NCI-H460 (cell line): ENCODE data around the gene TMEM255B. TPM values are rescaled to one million over a fixed set of nuclear protein-coding genes. Genes with fewer than 3 reads are reported as not detected.

ENCODE experiments used
- DNase-seq: peaks from one replicate; pipeline ENCODE4 v3.0.0-alpha.2; 2016; ENCODE audit warnings: low read depth; ENCODE audit errors: extremely low read depth
- total RNA-seq: library from RNA; depleted of rRNA; stranded (reverse); fragments of >200 nt; shearing (Covaris generic); gene quantifications from 2 replicates; pipeline ENCODE4 v1.2.3, GENCODE V29; 2014; rRNA removed

The TMEM255B gene
- total RNA-seq, 1 experiment from 2014 or later: 0.02 TPM

DNA sequence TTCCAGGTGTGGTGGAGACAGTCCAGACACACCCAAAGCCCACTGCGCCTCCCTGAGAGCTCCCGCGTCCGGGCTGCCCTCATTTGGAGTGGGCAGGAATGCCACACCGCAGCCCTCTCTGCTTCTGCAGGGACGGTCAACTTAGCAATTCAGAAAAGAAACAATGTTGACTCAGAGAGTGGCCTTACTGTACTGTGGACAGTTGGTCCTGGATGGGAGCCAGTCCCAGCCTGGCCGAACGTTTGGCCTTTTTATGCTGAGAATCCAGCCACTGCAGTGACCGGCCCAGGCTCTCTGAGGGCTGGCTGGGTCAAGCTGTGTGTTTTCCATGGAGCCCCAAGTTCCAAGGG is 97.7 kb downstream of the TMEM255B start:
- no peak for DNase-seq

DNA sequence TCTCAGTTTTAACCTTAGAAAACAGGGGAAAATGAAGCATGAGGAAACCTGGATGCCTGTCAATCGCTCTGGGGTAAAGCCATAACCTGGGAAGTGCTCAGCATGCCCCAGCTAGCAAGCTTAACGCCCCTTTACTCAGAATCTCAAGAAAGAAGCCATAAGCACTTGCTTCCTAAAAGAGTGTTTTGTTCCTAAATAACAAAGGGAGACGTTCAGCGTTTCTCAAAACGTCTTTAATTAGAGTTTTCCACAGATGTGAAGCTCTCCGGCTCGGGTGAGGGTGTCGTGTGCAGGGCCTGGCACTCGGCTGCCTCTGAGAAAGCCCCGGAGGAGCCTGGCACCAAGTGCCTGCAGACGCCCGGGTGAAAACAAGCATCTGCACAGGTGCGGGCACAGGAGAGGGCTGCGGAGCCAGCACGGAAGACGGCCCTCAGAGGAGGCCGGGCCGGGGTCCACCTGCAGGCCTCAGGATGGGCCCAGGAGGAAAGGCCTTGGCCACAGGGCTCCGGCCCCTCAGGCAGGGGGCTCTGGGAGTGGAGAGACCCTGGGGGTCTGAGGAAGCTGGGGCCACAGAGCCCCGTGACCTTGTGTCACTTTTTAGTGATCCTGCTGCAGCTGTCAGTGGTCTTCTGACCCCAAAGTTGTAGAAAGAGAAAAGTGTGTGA is 98.6 kb downstream of the TMEM255B start:
- DNase-seq: no peak

DNA sequence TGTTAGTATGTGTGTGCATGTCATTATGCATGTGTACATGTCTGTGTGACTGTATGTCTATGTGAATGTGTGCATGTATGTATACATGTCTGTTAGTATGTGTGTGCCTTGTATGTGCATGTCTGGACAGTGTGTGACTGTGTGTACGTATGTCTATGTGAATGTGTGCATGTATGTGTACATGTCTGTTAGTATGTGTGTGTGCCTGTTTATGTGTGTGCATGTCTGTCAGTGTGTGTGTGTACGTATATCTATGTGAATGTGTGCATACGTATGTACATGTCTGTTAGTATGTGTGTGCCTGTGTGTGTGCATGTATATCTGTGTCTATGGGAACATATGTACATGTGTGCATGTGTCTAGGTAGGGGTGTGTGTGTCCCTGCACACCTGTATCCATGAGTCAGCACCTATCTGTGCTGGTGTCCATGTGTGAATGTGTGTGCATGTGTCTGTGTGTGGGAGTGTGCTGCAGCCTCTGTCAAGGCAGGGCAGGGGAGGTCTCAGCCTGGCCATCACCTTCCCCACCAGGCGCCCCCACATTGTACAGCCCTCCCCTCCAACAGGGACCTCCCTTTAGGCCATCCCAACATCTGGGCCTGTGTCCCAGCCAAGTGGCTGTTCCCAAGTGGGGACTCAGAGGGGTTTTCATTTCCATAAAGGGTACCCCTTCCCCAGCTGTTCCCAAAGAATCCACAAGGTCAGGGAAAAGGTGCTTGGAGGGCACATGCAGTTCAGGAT is 100.5 kb downstream of the TMEM255B start:
- no peak for DNase-seq

DNA sequence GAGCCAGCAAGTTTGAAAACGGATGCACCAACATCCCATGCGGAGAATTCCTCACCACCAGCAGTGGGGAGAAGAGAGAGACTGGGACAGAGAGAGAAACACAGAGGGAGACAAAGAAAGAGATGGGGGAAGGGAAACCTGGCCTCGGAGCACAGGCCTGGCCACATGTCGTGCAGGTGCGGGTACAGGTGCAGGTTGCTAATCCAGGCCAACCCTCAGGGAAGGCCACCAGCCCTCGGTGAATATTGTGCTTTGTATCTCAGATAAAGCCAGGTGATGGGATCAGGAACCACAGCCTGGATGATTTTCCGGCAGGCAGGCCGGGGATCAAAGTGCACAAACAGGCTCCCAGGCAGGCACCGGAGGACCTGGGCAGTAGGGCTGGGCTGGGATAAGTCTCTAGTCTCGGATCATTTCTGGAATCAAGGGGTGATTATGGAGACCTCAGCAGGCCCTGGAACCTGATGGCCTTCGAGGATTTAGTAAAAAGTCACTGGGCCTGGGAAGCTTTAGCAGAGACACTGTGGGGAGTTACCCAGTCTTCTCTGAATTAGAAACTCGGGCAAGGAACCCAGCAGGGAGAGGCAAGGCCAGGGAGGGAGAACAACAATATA is 101.1 kb downstream of the TMEM255B start:
- no peak for DNase-seq

DNA sequence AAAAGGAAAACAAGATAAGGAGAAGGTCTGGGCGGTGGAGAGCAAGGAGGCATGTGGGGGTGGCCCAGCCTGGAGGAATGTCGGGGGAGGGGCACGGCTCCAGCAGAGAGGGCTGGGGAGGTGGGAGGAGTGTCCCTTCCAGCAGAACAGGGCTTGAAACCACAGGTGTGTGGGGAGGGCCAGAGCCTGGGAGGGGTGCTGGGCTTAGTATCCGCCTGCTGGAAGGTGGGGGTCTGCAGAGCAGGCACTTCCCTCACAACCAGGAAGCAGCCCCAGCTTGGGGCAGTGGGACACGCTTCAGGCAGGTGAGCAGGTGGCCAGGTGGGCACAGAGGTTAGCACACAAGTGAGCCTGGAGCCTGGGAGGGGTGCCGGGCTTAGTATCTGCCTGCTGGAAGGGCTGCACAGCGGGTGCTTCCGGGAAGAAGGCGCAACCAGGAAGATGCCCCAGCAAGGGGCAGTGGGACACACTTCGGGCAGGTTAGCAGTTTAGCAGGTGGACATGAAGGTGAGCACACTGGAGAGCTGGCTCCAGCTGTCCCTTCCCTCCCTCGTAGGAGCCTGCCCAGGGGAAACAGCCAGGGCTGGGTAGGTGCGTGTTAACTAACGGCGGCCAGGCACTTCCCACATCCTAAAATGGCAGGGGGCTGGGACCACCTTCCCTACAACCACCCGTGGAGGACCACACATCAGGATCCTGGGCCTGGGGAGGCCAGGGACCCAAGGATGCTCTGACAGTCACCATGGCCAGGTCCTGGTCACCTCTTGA is 101.8 kb downstream of the TMEM255B start:
- DNase-seq: no peak

DNA sequence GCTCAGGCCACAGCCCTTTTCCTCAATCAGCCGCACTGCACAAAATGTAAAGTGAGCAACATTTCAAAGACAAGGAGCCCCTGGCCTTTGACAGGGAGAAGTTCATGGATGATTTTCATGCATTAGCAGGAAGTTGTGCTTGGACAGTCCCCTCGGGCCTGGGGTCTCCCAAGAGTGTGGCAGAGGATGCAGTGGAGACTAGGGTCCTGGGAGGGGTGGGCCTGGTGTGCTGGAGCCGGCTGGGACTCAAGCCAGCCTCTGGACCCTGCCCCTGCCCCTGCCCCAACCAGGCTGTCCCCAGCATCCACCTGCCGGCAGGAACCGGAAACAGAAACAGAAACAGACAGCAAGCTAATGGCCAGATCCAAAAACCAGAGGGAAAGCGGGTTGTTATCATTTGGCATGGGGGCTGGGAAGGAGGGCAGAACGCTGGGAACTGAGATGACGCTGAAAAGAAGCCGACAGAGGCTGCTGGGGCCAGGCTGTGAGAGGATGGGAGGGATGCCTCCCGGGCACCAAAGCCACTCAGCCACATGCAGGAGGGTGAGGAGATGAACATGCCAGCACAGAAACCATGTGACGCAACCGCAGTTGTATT is 102.5 kb downstream of the TMEM255B start:
- no peak for DNase-seq

DNA sequence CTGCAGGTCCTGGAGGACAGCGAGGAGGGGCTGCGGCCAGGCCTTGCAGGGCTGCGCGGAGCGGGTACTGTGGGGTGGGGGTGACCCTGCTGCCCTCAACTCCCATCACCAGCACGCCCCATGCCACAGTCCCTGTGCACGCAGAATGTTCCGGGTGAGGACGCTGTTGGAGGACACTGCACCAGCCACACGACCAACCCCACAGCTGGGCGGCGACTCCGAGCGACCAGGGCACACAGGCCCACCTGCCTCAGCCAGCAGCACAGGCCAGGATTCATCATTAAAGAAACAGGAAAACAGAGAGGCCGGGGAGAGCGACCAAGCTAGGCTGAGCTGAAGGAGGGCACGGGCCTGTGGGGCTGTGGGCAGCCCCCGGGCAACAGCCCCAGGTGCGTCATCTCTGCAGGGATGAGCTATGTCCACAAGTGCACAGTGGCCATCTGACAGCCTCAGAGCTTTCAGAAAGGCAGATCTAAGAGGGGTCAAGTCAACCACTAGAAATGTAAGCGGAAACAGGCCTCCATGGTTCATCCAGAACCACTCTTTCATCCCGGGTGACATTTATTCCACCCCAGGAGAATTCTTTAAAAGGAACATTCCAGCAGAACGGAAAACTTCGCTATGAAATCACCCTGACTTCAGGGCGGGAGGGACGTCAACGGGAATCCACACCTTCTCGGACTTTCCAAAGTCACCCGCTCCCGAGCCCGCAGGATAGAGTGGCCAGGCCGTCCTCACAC is 103.3 kb downstream of the TMEM255B start:
- DNase-seq: no peak

DNA sequence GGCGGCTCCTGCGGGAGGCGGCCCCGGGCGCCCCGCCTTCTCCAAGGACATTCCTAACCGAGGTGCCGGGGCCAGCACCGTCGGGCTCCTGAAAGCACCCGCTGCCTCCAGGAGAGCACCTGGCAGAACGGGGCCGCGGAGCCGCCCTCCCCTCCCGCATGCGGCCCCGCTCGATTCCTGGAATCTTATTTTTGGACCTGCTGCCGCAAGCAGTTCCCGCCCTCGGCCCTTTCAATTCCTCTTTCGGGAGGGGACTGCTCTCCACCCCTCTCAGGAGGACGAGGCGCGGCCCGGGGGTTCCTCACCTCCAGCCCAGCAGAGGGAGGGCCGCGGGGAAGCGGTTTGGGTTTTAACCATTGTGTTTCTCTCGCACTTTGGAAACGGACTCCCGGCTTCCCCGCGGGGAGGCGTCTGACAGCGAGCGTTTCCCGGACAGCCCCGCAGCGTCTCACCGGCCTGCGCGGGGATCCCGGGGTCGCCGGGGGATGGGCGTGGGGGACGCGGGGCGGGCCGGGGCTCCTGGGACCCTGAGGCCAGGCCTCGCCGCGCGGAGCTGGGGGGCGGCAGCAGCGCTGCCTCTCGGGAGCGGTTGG is 104.0 kb downstream of the TMEM255B start:
- no peak for DNase-seq

DNA sequence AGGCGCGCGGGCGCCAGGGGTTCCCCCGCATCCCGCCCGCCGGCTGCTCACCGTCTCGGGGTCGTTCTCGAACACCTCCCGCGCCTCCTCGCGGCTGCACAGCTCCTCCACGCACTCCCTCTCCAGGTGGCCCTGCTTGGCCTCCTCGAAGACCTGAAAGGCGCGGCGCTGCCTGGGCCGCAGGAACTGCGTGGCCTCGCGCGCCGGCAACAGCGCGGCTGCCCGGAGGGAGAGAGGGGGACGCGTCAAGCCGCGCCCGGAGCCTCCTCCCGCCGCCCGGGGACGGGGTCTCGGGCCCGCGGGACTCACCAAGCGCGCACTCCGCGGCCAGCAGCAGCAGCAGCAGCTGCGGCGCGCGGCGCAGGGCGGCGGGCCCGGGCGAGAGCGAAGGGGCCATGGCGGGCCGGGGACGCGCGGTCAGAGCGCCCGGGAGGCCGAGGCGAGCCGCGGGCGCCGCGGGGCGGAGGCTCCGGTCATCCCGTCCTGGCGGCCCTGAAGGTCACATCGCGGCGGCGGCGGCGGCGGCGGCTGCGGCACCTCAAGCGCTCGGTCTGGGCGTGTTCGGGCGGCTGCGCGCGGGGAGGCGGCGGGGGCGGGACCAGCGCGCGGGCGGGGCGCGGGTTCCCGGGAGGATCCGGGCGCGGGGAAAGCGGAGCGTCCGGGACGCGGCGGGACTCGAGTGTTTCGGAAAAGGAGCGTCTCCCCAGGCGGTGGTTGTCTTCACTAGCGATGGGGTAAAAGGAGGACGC is 104.7 kb downstream of the TMEM255B start, which contains the start of gene GAS6:
Gene GAS6, minus strand, starts transcription at position 553 of the 749 bp plus-strand sequence. Its CDS starts 156 bp downstream, at position 397.
- DNase-seq: peak; percentile 18

DNA sequence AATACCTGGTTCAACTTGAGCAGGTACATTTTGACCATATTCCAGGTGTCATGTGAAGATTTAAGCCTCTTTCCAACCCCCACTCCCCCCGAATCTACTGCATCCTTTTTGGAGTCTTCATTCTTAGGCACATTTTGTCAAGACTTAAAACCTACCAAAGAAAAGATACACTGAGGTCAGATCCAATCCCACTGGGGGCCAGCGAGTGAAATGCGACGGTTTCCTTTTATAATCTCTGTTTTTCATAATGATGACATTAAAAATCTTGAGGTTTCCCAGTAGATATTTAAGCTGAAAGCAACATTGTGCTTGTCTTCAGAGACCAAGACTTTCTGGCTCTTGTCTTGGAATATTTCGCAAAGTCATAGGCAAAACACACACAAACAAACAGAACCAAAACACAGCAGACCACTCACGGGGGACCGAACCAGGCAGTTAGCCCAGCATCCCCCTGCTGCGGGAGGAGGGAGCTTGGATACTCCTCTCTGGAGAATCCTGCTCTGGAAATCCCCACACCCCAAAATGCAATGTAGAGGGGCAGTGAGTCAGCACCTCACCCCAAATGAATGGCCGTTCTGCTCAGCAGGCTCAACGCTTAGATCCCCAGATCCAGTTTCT is 105.4 kb downstream of the TMEM255B start:
- no peak for DNase-seq

DNA sequence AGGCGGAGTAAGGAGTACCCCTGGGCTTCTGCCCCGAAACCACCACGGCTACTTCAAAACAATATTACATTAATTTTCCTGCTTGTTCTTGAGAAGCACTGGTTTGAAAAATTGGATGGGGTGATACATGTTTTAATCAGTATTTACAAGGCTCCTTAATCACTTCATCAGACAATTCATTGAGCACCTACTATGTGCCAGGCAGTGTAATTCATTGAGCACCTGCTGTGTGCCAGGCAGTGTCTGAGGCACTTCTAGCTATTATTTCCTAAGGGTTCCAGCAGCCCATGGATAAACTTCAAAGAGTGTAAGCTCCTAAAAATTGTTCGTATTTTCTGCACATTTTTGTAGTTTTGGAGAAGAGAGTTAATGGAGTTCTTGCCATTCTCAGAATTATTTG is 106.4 kb downstream of the TMEM255B start:
- no peak for DNase-seq

Other genes starting within 250 kb of the TMEM255B start
- 46.5 and 49.6 TPM in 2 replicates for gene TFDP1, start 174.5 kb upstream of the TMEM255B start, total RNA-seq
- gene ATP4B, start 101.0 kb upstream of the TMEM255B start, total RNA-seq: not detected in 2 replicates
- not detected in 2 replicates for gene GRK1, start 92.0 kb upstream of the TMEM255B start, total RNA-seq
- gene GAS6, start 104.8 kb downstream of the TMEM255B start, total RNA-seq: 12.0 and 13.6 TPM in 2 replicates
- 0.06 TPM in 1 of 2 replicates, not detected in the other for gene C13orf46, start 214.8 kb downstream of the TMEM255B start, total RNA-seq